ENCODE data around the gene AKAP13.
"Not testable (repeated sequence)": the region's sequence is repeated elsewhere in the genome, so short reads cannot be mapped to it uniquely, and the experiment has no call there.

Gene AKAP13

GRCh38 chr15:85580879-85581278 lies 200.5 kb downstream of the AKAP13 start:
- DNase-seq, result no peak

GRCh38 chr15:85581495-85581894 lies 201.1 kb downstream of the AKAP13 start:
- DNase-seq, result no peak

- peak; percentile 84 for DNase-seq
Observed at GRCh38 chr15:85582131-85583079, 202.0 kb downstream of the AKAP13 start.

GRCh38 chr15:85583442-85583841 lies 203.0 kb downstream of the AKAP13 start:
- no peak for DNase-seq

- no peak for DNase-seq
Observed at GRCh38 chr15:85583923-85584390, 203.6 kb downstream of the AKAP13 start.

- DNase-seq, result no peak
Observed at GRCh38 chr15:85584872-85585271, 204.5 kb downstream of the AKAP13 start.

- DNase-seq, result not testable (repeated sequence)
Observed at GRCh38 chr15:85586196-85586595, 205.8 kb downstream of the AKAP13 start.

- no peak for DNase-seq
Observed at GRCh38 chr15:85587707-85588411, 207.5 kb downstream of the AKAP13 start.

- no peak for DNase-seq
Observed at GRCh38 chr15:85588677-85589076, 208.3 kb downstream of the AKAP13 start.

GRCh38 chr15:85589851-85590250 lies 209.4 kb downstream of the AKAP13 start:
- no peak for DNase-seq

- DNase-seq, result no peak
Observed at GRCh38 chr15:85591622-85592021, 211.2 kb downstream of the AKAP13 start.

- no peak for DNase-seq
Observed at GRCh38 chr15:85592148-85592547, 211.7 kb downstream of the AKAP13 start.

- DNase-seq, result no peak
Observed at GRCh38 chr15:85593809-85594445, 213.5 kb downstream of the AKAP13 start.

- DNase-seq, result no peak
Observed at GRCh38 chr15:85595804-85596536, 215.6 kb downstream of the AKAP13 start.

GRCh38 chr15:85597155-85597815 lies 216.9 kb downstream of the AKAP13 start:
- no peak for DNase-seq

- DNase-seq, result no peak
Observed at GRCh38 chr15:85598219-85598618, 217.8 kb downstream of the AKAP13 start.

GRCh38 chr15:85598718-85599398 lies 218.5 kb downstream of the AKAP13 start:
- DNase-seq, result no peak

- no peak for DNase-seq
Observed at GRCh38 chr15:85600001-85600400, 219.6 kb downstream of the AKAP13 start.

GRCh38 chr15:85603160-85603559 lies 222.8 kb downstream of the AKAP13 start:
- no peak for DNase-seq

- no peak for DNase-seq
Observed at GRCh38 chr15:85603703-85604102, 223.3 kb downstream of the AKAP13 start.

GRCh38 chr15:85604194-85604593 lies 223.8 kb downstream of the AKAP13 start:
- no peak for DNase-seq

Measured in GF-D8 (cell line).